ENCODE measurements around the gene ITGA7.

Gene ITGA7, protein sequence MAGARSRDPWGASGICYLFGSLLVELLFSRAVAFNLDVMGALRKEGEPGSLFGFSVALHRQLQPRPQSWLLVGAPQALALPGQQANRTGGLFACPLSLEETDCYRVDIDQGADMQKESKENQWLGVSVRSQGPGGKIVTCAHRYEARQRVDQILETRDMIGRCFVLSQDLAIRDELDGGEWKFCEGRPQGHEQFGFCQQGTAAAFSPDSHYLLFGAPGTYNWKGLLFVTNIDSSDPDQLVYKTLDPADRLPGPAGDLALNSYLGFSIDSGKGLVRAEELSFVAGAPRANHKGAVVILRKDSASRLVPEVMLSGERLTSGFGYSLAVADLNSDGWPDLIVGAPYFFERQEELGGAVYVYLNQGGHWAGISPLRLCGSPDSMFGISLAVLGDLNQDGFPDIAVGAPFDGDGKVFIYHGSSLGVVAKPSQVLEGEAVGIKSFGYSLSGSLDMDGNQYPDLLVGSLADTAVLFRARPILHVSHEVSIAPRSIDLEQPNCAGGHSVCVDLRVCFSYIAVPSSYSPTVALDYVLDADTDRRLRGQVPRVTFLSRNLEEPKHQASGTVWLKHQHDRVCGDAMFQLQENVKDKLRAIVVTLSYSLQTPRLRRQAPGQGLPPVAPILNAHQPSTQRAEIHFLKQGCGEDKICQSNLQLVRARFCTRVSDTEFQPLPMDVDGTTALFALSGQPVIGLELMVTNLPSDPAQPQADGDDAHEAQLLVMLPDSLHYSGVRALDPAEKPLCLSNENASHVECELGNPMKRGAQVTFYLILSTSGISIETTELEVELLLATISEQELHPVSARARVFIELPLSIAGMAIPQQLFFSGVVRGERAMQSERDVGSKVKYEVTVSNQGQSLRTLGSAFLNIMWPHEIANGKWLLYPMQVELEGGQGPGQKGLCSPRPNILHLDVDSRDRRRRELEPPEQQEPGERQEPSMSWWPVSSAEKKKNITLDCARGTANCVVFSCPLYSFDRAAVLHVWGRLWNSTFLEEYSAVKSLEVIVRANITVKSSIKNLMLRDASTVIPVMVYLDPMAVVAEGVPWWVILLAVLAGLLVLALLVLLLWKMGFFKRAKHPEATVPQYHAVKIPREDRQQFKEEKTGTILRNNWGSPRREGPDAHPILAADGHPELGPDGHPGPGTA

DNA sequence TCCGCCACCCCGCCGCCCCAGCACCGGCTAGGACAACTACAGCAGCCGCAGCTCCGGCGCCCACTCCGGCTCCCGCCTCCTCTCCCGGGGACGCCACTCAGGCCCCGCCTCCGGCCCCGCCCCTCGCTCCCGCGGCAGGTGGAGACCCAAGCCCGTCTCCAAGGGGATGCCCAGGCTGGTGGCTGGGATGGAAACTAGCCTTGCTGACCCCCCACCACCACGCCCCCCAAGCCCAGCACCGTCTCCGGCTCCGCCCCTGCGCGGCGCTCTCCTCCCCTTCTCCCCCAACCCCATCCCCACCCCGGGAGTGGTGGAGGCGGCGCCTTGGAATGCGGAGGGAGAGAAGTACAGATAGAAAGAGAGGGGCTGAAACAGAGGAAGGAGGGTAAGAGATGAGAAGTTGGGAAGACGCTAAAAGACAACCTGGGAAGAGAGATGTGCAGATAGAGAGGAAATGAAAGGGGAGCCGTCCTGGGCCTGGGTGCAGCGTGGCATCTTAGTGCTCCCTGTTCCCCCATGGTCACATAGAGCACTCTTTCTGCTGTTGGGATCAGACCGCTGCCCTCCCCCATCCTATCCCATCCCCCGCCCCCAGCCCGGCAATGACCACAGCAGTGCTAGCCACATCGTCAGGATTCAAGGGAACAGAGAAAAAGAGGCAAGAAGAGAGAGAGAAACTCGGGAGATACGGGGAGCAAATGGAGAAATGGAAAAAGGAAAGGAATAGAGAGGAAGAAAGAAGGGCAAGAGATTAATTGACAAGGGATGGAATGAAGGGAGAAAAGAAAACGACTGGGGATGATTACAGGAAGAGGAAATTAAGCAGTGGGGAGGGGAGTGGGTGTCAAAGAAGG, at the start of gene ITGA7:
Gene ITGA7, minus strand, starts transcription at position 64 of the 854 bp plus-strand sequence. CDS start 222 bp downstream, outside the sequence.
- DNase-seq (ENCODE audit: low spot score), result peak; percentile 86

DNA sequence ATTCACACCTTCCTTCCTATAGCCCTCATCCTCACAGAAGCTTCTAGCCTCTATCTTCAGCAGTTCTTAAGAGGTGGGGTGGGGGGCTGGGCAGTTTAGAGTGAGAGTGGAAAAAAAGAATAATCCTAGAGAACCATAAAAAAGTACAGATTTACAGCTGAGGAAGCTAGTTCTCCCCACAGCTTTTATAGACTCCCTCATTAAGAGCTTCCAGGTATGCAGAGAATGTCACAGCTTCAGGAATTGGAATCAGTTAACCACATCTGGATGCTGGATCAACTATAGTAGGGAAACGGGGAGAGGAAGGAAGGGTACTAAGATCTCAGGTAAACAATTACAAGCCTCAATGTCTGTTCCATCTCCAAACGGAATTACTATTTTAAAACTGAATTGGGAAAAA, 47.5 kb upstream of the ITGA7 start:
- no peak for DNase-seq (ENCODE audit: low spot score)

DNA sequence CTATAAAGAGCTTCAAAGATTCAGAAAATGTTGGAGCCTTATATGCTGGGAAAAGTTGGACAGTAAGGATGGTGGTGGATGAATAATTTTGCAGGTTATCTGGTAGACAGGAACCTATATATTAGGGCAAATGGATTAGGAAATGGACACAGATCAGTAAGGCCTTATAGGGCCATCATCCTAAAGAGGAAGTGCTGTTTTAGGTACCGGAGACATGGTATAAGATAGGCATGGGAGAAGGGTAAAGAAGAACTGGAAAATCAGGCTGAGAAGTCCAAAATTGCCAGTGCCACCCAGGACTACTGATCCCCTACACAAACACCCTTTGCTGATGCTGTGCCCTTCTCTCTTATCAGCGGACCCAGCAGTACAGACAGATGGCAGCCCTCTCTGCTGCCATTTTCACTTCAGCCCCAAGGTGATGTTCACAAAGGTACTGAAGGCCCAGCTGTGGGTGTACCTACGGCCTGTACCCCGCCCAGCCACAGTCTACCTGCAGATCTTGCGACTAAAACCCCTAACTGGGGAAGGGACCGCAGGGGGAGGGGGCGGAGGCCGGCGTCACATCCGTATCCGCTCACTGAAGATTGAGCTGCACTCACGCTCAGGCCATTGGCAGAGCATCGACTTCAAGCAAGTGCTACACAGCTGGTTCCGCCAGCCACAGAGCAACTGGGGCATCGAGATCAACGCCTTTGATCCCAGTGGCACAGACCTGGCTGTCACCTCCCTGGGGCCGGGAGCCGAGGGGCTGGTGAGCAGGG, 40.7 kb upstream of the ITGA7 start:
- no peak for DNase-seq (ENCODE audit: low spot score)

DNA sequence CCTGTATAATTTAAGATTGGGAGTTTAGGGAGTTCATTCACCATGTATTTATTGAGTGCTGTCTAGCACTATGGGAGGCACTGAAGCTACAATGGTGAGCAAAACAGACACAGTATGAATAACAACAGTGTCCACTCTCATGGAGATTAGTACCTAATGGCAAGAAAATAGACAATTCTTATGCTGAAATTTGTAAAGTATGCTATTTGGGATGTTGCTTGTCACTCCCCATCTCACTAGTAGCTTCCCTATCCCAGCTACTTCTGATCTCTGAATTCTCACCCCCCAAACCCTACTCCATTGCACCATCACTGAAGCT, 39.2 kb upstream of the ITGA7 start:
- no peak for DNase-seq (ENCODE audit: low spot score)

DNA sequence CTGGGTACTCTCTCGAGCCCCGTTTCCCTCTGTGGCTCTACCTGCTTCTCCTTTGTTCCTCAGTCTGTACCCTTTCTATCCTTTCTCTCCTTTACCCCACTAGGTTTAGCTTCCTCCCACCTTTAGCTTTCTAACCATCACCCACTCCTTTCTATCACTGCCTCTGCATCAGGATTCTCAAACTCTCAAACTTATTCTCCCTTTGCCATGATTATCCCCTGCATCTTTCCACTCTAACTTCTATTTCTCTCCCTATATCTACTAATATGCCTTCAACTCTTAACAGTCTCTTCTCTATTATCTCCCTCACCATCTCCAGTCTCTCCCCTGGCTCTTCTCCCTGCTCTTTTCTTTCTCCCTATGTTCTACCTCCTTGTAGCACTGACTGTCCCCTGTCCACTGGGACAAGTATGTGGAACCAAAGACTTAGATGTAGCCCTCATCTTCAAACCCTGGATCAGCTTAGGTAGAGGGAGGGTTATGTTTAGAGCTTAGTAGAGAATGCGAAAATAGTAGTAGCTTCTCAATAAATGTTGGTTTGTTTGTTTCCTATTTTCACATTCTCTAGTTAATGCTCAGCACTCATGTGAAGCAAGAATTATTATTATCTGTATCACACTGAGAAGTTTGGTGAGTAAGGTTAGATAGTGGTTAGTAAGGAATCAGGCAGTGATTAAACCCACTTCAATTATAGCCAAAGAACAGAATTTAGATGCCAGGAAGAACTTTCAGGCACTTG, 38.6 kb upstream of the ITGA7 start:
- no peak for DNase-seq (ENCODE audit: low spot score)

DNA sequence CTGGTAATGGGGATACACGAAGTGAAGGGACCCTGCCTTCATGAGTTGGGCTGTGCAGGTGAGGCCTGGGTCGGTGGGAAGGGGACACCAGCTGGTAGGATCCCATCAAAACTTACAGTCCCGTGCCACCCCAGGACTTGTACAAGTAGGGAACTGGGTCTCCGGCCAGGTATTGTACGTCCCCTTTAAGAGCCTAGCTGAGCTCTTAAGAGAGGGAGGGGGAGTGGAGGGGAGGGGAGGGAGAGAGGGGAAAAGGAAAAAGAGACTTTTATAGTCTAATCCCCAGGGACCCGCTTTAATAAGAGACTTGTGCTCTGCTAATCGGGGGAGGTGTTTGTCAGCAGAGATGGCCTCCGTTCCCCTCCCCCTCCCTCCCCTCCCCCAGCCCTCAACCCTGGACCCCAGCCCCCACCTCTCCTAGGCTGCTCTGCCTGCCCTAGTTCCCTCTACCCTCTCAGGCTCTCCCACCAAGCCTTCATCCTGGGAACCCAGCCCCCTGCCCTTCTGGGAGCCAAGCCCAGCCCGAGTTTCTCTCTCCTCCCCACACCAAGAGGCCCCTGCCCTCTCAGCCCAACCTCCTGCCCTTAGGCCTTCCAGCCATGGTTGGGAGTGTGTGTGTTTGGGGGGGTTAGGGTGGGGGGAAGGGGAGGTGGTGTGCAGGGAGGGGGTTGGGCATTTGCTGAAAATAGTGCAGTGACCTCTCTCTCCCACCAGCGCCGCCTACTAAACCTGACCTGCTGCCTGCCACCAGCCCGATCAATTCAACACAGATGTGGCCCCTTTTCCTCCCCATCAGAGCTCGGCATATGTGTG, 37.9 kb upstream of the ITGA7 start:
- DNase-seq (ENCODE audit: low spot score), result peak; percentile 77

DNA sequence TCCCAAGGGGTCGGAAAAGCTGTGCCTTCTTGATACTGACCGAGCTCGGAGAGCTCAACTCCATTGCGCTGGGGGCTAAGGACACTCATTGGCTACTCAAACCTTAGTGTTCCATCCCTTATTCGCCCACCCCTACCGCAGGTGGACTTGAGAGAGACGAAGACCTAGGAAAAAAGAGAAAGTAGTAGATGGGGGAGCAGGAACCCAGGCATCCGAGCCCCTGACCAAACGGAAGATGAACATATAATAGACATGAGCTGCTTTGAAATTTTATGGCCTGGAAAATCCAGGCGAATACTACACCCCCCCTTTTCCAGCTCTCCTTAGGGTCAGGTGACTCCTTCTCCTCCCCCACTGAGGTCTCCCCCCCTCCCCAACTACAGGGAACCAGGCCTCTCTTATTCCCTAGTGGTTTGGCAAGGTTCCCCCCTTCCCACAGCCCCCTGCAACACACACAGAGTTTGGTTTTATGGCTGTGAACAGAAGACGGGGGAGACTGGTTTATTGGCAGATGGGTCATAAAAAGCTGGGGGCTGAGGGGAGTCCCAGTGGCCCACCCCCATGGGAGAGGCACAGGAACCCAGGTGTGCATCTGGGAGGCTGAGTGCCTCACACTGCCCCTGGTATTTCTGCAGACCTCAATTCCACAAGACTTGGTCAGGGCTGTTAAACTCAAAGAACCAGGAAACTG, 36.8 kb upstream of the ITGA7 start:
- DNase-seq (ENCODE audit: low spot score), result no peak

DNA sequence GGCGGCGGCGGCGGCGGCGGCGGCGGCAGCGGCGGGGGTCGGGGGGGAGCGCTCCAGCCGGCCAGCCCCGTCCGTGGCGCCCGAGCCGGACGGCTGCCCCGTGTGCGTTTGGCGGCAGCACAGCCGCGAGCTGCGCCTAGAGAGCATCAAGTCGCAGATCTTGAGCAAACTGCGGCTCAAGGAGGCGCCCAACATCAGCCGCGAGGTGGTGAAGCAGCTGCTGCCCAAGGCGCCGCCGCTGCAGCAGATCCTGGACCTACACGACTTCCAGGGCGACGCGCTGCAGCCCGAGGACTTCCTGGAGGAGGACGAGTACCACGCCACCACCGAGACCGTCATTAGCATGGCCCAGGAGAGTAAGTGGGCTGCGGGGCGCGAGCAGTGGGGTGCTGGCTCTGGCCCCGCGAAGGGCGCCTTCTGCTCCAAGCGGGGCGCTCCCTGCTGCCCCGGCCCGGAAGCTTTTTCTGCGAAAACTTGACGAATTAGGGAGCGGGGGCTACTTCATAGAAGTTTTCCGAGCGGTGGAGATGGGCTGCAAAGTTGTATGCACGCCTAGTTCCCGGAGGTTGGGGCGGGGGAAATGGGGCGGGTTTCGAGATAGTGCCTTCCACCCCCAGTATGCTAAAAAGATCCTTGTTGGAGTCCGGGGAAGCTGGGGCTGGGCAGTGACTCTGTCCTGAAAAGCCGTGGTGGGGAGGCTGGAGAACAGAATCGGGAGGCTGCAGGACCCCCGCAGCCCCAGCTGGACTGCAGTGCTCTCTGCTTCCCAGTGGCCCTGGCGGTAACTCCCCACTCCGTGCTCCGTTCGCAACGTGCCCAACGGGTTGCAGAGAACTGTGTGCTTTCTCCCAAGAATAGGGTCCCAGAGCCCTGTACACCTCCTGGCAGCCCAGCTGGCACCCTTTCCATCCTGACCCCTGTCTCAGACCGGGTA, 36.0 kb upstream of the ITGA7 start:
- peak; percentile 72 for DNase-seq (ENCODE audit: low spot score)

DNA sequence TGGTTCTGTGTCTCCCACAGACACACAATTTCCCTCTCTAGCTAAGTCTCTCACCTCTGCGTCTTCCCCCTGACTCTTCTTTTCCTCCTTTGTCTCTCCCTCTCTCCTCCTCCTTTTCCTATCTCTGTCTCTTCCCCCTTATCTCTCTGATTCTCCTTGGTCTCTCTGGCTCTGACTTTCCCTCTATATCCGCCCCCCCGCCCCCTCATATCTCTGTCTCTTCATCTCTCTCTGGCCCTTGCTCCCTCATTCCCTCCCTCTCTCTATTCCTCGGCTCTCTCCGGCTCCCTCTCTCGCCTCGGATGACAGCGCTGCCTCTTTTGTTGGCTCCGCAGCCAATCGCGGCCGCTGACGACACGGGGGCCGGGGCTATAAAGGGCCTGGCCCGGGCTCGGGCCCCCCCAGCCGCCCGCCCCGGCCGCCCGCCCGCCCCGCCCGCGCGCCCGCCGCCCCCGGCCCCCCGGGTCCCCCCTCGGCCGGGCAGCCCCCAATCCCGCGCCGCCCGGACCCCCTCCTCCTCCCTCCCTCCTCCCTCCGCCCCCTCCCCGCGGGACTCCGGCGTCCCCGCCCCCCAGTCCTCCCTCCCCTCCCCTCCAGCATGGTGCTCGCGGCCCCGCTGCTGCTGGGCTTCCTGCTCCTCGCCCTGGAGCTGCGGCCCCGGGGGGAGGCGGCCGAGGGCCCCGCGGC, 35.2 kb upstream of the ITGA7 start, which contains the start of gene GDF11:
Gene GDF11, plus strand, starts transcription at position 404 of the 687 bp plus-strand sequence. Its CDS starts 195 bp downstream, at position 599.
- peak; percentile 90 for DNase-seq (ENCODE audit: low spot score)

DNA sequence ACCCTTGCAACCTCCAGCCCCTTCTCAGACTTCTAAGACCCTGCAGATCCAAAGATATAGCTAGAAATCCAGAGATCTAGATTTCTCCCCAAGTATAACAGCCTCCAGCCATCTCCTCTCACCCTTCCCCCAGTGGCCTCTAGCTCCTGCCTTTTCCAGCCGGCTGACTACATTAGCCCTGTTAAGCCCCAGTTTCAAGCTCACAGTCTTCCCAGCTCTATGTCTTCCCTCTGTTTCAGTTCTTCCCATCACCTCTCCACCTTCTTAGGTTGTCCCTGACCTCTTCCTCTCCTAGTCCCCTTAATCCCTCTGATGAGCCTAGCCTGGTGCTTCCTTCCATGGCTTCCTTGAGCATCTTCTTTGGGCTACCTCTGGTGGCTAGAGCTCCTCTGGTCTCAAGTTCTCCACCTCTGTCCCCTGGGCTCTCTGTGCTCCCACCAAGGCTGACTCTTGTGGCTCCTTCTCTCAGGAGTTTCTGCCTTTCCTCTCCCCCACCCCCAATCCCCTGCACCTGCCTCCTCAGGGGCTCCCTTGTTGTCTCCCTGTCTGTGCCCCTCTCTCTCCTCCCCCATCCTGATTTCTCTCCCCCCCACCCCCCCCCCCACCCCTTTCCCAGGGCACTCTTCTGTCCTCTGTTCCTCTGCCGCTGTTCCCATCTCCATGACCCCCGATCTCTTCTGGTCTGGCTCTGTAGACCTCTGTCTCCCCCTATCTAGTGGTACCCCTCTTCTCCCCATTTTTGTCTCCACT, 34.4 kb upstream of the ITGA7 start:
- DNase-seq (ENCODE audit: low spot score), result no peak

DNA sequence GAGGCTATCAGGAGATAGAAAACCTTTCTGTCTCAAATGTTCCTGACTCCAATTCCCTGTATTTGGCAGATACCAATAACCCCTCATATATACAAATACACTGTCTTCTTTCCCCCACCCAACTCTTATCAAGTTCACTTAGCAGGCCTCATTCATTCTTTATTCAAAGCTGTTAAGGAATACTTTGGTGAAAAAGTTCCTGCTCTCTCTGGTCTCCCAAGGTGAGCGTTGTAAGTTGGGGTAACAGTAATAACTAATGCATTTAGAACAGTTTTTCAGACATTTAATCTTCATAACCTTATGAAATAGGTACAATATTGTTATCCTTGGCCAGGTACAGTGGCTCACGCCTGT, 31.3 kb upstream of the ITGA7 start:
- DNase-seq (ENCODE audit: low spot score), result no peak

DNA sequence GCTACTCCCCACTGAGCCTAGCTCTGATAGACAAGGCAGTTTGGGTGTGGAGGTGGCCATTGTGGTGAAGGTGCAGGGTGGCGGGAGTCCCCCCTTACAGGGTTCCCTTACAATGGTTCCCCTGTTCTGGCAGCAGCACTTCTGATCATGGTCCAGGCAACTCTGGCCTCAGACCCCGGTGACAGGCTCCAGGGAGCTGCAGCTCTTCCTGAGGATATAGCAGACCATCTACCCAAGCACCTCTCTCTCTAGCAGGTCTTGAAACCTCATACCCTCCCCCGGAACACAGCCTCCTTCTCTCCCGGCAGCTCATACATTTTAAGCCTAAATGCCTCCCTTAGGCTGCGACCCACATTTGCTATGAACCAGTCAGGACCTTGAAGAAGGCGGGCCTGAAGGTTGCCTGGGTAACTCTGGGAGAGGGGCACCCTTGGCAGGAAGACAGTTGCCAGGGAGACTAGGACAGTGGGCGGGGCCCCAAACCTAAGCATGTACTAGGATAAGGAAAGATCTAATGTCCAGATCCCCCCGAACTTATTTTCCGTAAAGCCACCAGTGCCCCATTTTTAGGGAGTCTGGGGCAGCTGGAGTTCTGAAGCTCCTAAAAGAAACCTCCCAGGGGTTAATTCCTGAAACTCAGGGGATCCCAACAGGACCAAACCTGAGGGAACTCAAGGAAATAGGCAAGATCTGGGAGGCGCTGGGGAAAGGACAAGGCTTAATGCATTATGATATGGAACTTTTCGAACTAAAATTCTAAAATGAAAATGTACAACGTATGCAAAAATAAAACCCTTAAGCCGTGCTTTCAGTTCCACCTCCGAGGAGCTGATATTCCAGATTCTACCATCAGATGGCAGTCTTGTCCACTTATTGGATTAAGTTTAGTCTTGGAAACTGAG, 30.7 kb upstream of the ITGA7 start:
- DNase-seq (ENCODE audit: low spot score), result peak; percentile 80

DNA sequence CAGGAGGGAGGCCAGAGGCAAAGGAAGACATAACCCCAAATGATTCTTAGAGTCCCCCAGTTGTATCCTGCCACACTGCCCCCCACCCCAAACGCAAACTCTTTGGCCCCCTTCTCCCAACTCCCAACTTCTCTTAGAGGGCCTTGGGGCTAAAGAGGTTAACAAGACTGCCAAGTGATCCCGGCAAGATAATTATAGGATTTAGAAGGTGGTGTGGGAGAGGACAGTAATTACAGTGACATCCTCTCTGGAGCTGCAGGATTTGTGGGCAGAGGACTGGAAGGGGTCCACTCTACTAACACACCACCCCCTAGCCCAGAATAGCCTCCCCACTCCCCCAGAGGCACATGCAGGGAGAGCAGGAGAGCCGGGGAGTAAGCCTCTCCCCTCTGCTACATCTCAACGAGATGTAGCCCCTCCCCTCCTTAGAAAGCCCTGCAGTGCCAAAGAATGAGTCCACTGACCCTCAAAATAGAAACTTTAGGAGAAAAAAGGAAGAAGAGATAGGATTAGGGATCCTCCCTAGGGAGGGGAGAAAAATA, 29.9 kb upstream of the ITGA7 start:
- DNase-seq (ENCODE audit: low spot score), result no peak

DNA sequence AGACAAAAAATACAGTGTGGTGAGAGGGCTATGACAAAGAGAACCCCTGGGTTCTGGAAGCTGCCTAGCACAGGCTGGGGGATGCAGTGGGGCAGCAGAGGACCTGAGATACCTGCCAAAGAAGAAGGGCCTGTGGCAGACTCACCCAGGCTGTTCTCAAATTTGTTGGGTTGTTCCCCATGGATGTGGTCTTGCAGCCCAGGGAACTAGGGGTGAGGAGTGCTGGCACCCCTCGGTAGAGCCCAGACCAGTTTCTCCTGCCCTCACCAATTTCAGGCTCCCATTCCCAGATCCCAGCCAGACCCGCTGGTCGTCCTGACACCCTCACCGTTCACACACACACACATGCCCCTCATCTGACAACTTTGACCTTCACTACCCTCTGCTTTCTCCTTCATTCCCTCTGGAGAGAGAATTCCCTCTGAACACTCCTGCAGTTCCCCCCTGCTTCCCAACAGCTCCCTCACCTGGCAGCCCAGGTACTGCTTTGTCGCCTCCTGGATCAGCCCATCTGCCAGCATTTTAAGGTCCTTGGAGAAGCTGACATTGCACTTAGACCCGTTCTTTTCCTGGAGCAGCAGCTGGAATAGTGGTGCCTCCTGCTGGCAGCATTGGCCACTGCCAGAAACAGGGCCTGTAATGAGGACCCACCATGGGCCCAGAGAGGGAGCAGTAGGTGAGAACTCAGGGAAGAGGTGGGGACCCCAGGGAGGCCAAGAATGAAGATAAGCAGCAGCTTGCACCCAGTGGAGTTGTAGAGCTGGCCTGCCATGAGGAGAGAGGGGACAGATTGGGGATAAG, 29.3 kb upstream of the ITGA7 start:
- DNase-seq (ENCODE audit: low spot score), result peak; percentile 76
